KG1 (cell line): ENCODE data around the gene PIKFYVE.
"Not testable (repeated sequence)": the region's sequence is repeated elsewhere in the genome, so short reads cannot be mapped to it uniquely, and the experiment has no call there.

Experiments used
- DNase-seq: peaks from one replicate; lab custom pipeline; 2025; lab: John Stamatoyannopoulos, UW

The PIKFYVE gene

GRCh38 chr2:208360259-208361076, 94.4 kb downstream of the PIKFYVE start:
- no peak for DNase-seq

- no peak for DNase-seq
Measured at GRCh38 chr2:208361077-208361441, 95.0 kb downstream of the PIKFYVE start.

GRCh38 chr2:208363485-208363884, 97.4 kb downstream of the PIKFYVE start:
- no peak for DNase-seq

GRCh38 chr2:208366215-208367127, 100.4 kb downstream of the PIKFYVE start:
- DNase-seq = no peak

- DNase-seq = no peak
Measured at GRCh38 chr2:208369091-208369490, 103.0 kb downstream of the PIKFYVE start.

GRCh38 chr2:208370881-208371633, 105.0 kb downstream of the PIKFYVE start:
- no peak for DNase-seq

GRCh38 chr2:208371634-208371935, 105.5 kb downstream of the PIKFYVE start:
- DNase-seq = no peak

GRCh38 chr2:208373460-208374089, 107.5 kb downstream of the PIKFYVE start:
- no peak for DNase-seq

- DNase-seq = no peak
Measured at GRCh38 chr2:208375491-208376068, 109.5 kb downstream of the PIKFYVE start.

- DNase-seq = not testable (repeated sequence)
Measured at GRCh38 chr2:208377344-208377860, 111.3 kb downstream of the PIKFYVE start.

GRCh38 chr2:208379192-208379591, 113.1 kb downstream of the PIKFYVE start:
- no peak for DNase-seq

GRCh38 chr2:208384637-208385036, 118.6 kb downstream of the PIKFYVE start:
- no peak for DNase-seq

- DNase-seq = no peak
Measured at GRCh38 chr2:208386541-208386940, 120.5 kb downstream of the PIKFYVE start.

GRCh38 chr2:208389940-208390339, 123.9 kb downstream of the PIKFYVE start:
- DNase-seq = no peak

- DNase-seq = no peak
Measured at GRCh38 chr2:208392300-208392699, 126.2 kb downstream of the PIKFYVE start.

GRCh38 chr2:208396796-208397195, 130.7 kb downstream of the PIKFYVE start:
- not testable (repeated sequence) for DNase-seq

GRCh38 chr2:208399201-208399600, 133.1 kb downstream of the PIKFYVE start:
- no peak for DNase-seq

GRCh38 chr2:208406474-208407451, 140.7 kb downstream of the PIKFYVE start, which contains the start of gene PTH2R:
TSS of gene PTH2R (plus strand) at chr2:208406792. CDS start at chr2:208407044, 252 bp downstream.
- DNase-seq = no peak

- no peak for DNase-seq
Measured at GRCh38 chr2:208407667-208408066, 141.6 kb downstream of the PIKFYVE start.
